ENCODE measurements around the gene BTBD18.

DNA sequence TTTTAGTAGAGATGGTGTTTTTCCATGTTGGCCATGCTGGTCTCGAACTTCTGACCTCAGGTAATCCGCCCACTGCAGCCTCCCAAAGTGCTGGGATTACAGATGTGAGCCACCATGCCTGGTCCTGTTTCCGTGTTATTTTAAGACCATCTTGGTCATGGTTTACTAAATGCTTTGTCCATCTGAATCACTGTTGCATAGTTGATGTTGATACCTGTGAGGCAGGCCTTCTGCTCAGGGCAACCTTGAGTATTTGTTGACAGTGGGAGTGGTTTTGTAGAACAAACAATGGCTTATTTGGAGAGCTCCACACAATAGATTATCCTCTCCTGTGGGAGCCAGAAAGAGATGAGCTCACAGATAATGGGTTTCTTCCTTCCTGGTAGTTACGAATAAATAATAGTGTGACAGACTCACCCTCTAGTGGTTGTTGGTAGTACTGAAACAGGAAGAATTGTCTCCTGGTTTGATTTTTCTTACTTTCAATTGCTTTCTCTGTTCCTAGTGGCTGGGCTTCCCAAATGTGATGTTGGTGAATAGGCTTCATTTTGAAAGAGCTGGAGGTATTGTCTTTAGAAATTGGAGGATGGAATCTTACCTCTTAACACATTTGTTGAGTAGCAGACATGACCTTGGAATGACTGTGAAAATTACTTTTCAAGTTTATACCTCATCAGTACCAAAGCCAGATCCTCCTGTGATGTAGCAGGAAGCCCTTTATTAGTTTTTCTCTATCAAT is 49.0 kb upstream of the BTBD18 start:
- TF ChIP-seq CTCF (conservative IDR thresholded peaks at IDR 0.05 in 1 of 2, IDR thresholded peaks at IDR 0.05 in 1 of 2; ENCODE audit: low read depth in 1 of 2, low read length in 2 of 2) (peak; percentile 68 to 84), EZH2 (IDR thresholded peaks at IDR 0.05; ENCODE audit: low read length, missing control alignments) (no peak)

Data from fibroblast of lung (primary cell).